Measurements from ENCODE around the gene F2RL3. TPM values are rescaled to one million over a fixed set of nuclear protein-coding genes. Genes with fewer than 3 reads are reported as not detected.
A peak's percentile ranks its signal among the peaks of the same experiment; 100 is the strongest.

The F2RL3 gene
- total RNA-seq, 1 experiment from 2014 or later = not detected

DNA sequence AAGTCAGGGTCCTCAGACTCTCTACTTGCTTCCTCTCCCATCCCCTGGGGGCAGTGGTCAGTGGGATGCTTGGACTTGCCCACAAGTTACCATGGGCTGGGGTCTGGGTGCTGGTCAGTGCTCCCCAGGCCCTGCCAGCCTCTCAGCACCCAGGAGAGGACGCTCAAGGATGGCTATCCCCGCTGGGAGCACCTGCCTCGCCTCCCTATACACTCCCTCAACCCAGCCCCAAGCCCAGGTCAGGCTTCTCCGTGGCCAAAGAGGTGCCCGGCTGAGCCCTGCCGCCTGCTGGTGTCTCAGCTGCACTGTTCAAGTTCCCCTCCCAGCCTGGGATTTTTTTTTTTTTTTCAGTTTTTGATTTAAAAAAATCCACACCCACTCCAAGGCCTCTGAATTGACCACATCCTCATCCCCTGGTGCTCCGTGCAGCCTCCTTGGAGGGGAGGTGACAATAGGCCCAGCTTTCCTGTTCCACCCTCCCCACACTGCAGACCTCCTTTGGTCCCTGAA, 10.8 kb downstream of the F2RL3 start:
- ChIA-PET POLR2A (no interaction called here), CTCF (interaction anchor here (0.6 kb wide), 1 partner anchor 322 kb away, joined by 4 read pairs; no protein-coding TSS in a partner anchor)
- Histone ChIP-seq H3K36me3 (ENCODE audit: control insufficient read depth, insufficient read depth, low read length) (no peaks in the 10 kb centered on the region), H3K27me3 (ENCODE audit: control insufficient read depth, insufficient read depth, low read length) (no peaks in the 10 kb centered on the region), H3K27ac (ENCODE audit: low read length) (no peak overlapping the region), H3K4me3 (ENCODE audit: low read depth in 2 of 2, low read length in 2 of 2) (no peak overlapping the region), H3K4me1 (ENCODE audit: control insufficient read depth, insufficient read depth, low read length) (no peaks in the 10 kb centered on the region), H3K9me3 (ENCODE audit: control insufficient read depth, insufficient read depth, low read depth, low read length) (no peaks in the 10 kb centered on the region)
- in situ Hi-C loops (cut with HindIII; ENCODE audit: low pct_unique_long_range_greater_than_20kb, low sequenced_read_pairs) (no loop called here), intact Hi-C loops (cut with micrococcal nuclease; ENCODE audit: unreplicated experiment) (loop anchor here (10.0 kb wide), 1 partner anchor 125 kb away; no protein-coding TSS in a partner anchor)
- no TSS peak for BruUV-seq (replicated peaks)
- TF ChIP-seq POLR2AphosphoS5 (IDR thresholded peaks at IDR 0.05; ENCODE audit: low read depth, low read length) = no peak
- TF ChIP-seq, protein P1, sequence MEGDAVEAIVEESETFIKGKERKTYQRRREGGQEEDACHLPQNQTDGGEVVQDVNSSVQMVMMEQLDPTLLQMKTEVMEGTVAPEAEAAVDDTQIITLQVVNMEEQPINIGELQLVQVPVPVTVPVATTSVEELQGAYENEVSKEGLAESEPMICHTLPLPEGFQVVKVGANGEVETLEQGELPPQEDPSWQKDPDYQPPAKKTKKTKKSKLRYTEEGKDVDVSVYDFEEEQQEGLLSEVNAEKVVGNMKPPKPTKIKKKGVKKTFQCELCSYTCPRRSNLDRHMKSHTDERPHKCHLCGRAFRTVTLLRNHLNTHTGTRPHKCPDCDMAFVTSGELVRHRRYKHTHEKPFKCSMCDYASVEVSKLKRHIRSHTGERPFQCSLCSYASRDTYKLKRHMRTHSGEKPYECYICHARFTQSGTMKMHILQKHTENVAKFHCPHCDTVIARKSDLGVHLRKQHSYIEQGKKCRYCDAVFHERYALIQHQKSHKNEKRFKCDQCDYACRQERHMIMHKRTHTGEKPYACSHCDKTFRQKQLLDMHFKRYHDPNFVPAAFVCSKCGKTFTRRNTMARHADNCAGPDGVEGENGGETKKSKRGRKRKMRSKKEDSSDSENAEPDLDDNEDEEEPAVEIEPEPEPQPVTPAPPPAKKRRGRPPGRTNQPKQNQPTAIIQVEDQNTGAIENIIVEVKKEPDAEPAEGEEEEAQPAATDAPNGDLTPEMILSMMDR (IDR thresholded peaks at IDR 0.05) = peak; percentile 85
- DNase-seq (ENCODE audit: low read depth, low spot score) (peak; percentile 18), ATAC-seq (peak; percentile 54)

DNA sequence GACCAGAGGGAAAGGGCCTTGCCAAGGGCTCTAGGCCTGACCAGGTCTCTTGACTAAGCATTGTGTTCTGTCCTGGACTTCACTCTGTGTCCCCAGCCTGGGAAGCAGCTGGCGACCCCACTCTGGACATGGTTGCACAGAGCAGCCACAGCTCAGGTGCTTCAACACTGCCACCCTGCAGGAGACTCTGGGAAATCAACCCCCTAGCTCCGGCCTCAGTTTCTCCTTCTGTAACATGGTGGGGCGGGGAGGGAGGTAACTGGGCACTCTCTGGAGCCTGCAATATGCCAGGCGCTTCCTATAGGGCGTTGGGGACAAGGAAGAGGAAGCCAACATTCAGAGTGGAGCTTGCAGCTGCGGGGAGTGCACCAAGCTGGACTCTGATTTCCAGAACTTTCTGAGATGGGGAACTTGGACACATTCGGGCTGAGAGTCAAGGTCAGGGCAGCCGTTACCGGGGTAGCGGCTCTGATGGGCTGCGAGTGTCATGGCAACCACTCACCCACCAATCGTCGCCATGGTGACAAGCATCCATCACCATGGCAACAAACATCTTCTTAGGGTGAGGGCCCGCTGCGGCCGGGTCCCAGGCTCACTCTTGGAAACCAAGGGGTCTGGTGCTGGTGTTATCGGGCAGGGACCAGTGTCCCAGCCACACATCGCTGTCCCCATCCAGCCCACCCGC, 12.8 kb downstream of the F2RL3 start:
- DNase-seq (ENCODE audit: low read depth, low spot score) = no peak
- Histone ChIP-seq H3K4me1 (ENCODE audit: control insufficient read depth, insufficient read depth, low read length) (no peaks in the 10 kb centered on the region), H3K9me3 (ENCODE audit: control insufficient read depth, insufficient read depth, low read depth, low read length) (no peaks in the 10 kb centered on the region), H3K4me3 (ENCODE audit: low read depth in 2 of 2, low read length in 2 of 2) (no peak overlapping the region), H3K36me3 (ENCODE audit: control insufficient read depth, insufficient read depth, low read length) (no peaks in the 10 kb centered on the region), H3K27me3 (ENCODE audit: control insufficient read depth, insufficient read depth, low read length) (no peaks in the 10 kb centered on the region), H3K27ac (ENCODE audit: low read length) (no peak overlapping the region)
- ATAC-seq = no peak
- intact Hi-C loops (cut with micrococcal nuclease; ENCODE audit: unreplicated experiment) = no loop called here
- POLR2A ChIA-PET = no interaction called here
- no TSS peak for BruUV-seq (replicated peaks)
- CTCF ChIA-PET = interaction anchor here (0.5 kb wide), 1 partner anchor 130 kb away, joined by 4 read pairs; no protein-coding TSS in a partner anchor
- in situ Hi-C loops (cut with HindIII; ENCODE audit: low pct_unique_long_range_greater_than_20kb, low sequenced_read_pairs) = no loop called here
- TF ChIP-seq SIN3A (IDR thresholded peaks at IDR 0.05; ENCODE audit: borderline replicate concordance, insufficient read depth, low read depth, low read length) = no peak
- TF ChIP-seq, protein P1 (IDR thresholded peaks at IDR 0.05) = no peak
- TF ChIP-seq POLR2AphosphoS5 (IDR thresholded peaks at IDR 0.05; ENCODE audit: low read depth, low read length) = no peak
- TF ChIP-seq TCF7L2 (IDR thresholded peaks at IDR 0.05; ENCODE audit: low read depth, low read length) = no peak
- TF ChIP-seq, protein P2, sequence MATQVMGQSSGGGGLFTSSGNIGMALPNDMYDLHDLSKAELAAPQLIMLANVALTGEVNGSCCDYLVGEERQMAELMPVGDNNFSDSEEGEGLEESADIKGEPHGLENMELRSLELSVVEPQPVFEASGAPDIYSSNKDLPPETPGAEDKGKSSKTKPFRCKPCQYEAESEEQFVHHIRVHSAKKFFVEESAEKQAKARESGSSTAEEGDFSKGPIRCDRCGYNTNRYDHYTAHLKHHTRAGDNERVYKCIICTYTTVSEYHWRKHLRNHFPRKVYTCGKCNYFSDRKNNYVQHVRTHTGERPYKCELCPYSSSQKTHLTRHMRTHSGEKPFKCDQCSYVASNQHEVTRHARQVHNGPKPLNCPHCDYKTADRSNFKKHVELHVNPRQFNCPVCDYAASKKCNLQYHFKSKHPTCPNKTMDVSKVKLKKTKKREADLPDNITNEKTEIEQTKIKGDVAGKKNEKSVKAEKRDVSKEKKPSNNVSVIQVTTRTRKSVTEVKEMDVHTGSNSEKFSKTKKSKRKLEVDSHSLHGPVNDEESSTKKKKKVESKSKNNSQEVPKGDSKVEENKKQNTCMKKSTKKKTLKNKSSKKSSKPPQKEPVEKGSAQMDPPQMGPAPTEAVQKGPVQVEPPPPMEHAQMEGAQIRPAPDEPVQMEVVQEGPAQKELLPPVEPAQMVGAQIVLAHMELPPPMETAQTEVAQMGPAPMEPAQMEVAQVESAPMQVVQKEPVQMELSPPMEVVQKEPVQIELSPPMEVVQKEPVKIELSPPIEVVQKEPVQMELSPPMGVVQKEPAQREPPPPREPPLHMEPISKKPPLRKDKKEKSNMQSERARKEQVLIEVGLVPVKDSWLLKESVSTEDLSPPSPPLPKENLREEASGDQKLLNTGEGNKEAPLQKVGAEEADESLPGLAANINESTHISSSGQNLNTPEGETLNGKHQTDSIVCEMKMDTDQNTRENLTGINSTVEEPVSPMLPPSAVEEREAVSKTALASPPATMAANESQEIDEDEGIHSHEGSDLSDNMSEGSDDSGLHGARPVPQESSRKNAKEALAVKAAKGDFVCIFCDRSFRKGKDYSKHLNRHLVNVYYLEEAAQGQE (IDR thresholded peaks at IDR 0.05; ENCODE audit: insufficient read depth in 1 of 2, low read depth in 2 of 2, low read length in 1 of 2) = no peak
